Ramos (cell line): ENCODE data around the gene MAP1S.

Source experiments
- in situ Hi-C: fragments of 300-500 bp; cut with MboI; formaldehyde crosslinking; loops from one replicate; pipeline ENCODE4 v1.14.3; 2022; ENCODE audit warnings: low sequenced_read_pairs; ENCODE audit not compliant: unreplicated experiment

Gene MAP1S

DNA sequence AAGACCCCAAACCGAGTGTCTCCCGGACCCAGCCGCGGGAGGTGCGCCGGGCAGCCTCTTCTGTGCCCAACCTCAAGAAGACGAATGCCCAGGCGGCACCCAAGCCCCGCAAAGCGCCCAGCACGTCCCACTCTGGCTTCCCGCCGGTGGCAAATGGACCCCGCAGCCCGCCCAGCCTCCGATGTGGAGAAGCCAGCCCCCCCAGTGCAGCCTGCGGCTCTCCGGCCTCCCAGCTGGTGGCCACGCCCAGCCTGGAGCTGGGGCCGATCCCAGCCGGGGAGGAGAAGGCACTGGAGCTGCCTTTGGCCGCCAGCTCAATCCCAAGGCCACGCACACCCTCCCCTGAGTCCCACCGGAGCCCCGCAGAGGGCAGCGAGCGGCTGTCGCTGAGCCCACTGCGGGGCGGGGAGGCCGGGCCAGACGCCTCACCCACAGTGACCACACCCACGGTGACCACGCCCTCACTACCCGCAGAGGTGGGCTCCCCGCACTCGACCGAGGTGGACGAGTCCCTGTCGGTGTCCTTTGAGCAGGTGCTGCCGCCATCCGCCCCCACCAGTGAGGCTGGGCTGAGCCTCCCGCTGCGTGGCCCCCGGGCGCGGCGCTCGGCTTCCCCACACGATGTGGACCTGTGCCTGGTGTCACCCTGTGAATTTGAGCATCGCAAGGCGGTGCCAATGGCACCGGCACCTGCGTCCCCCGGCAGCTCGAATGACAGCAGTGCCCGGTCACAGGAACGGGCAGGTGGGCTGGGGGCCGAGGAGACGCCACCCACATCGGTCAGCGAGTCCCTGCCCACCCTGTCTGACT is 7.9 kb downstream of the MAP1S start:
- in situ Hi-C loops, result no loop called here

DNA sequence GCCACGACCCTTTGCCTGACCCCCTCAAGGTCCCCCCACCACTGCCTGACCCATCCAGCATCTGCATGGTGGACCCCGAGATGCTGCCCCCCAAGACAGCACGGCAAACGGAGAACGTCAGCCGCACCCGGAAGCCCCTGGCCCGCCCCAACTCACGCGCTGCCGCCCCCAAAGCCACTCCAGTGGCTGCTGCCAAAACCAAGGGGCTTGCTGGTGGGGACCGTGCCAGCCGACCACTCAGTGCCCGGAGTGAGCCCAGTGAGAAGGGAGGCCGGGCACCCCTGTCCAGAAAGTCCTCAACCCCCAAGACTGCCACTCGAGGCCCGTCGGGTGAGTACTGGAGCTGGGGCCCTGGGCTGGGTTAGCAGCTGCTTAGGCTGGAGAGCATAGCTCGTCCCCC is 8.6 kb downstream of the MAP1S start:
- in situ Hi-C loops, result no loop called here

DNA sequence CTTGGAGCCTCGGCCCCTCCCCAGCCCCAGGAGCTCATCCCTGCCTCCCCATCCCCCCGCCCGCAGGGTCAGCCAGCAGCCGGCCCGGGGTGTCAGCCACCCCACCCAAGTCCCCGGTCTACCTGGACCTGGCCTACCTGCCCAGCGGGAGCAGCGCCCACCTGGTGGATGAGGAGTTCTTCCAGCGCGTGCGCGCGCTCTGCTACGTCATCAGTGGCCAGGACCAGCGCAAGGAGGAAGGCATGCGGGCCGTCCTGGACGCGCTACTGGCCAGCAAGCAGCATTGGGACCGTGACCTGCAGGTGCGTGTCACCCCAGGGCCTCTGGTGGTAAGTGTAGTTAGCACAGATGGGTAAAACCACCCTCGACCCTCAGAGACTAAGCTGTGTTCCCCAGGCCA is 13.8 kb downstream of the MAP1S start:
- in situ Hi-C loops, result no loop called here

GRCh38 chr19:17734146-17734545 is 14.9 kb downstream of the MAP1S start:
- in situ Hi-C loops, result no loop called here

DNA sequence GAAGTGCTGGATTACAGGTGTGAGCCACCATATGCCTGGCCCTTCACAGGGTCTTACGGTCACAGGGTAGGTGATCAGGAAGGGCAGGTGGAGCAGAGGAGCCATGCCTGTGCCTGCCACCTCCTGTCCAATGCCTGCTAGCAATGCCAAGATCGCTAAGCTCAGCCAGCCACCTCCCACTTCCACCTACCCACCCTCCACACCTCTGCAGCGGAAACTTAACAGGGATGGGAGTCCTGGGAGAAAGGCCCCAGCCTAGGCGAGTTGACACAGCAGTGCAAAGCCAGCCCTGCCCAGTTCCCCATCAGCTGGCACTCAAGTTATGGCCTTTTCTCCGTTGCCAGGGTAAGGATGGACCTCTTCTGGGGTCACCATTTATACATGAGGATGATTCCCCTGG is 16.1 kb downstream of the MAP1S start:
- in situ Hi-C loops, result no loop called here

GRCh38 chr19:17737690-17738153 is 18.4 kb downstream of the MAP1S start:
- in situ Hi-C loops, result no loop called here

DNA sequence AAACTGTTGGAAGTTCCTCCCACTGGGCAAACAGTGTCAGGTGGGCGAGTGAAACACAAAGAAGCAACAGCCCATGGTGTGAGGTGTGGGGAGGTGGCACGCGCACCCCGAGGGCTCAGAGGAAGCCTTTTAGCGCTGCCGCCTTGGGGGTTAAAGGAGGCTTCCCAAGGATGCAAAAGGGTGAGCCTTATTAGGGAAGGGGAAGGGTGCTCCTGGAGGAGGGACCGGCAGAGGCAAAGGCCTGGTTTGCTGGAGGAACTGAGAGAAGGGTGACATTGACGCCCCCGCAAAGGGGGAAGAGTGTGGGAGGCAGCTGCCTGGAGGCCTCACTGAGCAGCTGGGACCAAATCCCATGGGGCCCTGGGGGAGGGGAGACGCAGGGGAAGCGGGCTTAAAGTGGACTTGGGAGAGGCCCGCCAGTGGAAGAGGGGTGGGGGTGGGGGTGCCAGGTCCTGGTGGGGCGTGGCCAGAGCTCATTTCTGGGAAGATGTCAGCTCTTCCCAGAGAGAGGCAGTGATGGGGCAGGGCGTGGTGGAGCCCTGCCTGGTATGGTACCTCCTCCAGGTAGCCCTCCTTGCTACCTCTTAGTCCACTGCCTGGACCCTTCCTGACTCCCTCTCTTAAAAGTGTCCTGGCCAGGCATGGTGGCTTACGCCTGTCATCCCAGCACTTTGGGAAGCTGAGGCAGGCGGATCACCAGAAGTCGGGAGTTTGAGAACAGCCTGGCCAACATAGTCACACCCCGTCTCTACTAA is 20.0 kb downstream of the MAP1S start:
- in situ Hi-C loops, result no loop called here

- in situ Hi-C loops, result no loop called here
These were observed 22.2 kb downstream of the MAP1S start for GRCh38 chr19:17741456-17741855.

DNA sequence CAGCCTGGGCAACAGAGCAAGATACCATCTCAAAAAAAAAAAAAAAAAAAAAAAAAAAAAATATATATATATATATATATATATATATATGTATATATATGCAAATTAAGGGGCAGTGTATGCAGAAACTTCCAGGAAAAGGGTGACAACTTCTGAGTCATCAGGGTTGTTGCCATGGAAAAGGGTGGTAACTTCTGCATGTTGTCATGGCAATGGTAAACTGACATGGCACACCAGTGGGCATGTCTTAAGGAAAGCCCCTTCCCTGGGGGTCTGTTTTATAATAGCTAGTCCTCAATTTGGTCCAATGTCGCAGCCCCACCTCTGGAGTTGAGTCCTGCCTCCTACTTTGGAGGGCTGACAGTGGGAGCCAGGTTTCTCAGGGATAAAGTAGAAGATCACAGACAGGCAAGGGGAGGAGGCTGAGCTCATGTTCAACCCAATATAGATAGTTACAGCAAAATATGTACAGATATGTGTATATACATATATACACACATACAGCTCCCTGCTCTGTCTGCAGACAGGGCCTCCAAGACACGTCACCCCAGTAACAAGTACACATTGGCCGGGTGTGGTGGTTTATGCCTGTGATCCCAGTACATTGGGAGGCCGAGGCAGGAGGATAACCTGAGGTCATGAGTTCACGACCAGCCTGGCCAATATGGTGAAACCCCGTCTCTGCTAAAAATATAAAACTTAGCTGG is 24.7 kb downstream of the MAP1S start:
- in situ Hi-C loops, result no loop called here

DNA sequence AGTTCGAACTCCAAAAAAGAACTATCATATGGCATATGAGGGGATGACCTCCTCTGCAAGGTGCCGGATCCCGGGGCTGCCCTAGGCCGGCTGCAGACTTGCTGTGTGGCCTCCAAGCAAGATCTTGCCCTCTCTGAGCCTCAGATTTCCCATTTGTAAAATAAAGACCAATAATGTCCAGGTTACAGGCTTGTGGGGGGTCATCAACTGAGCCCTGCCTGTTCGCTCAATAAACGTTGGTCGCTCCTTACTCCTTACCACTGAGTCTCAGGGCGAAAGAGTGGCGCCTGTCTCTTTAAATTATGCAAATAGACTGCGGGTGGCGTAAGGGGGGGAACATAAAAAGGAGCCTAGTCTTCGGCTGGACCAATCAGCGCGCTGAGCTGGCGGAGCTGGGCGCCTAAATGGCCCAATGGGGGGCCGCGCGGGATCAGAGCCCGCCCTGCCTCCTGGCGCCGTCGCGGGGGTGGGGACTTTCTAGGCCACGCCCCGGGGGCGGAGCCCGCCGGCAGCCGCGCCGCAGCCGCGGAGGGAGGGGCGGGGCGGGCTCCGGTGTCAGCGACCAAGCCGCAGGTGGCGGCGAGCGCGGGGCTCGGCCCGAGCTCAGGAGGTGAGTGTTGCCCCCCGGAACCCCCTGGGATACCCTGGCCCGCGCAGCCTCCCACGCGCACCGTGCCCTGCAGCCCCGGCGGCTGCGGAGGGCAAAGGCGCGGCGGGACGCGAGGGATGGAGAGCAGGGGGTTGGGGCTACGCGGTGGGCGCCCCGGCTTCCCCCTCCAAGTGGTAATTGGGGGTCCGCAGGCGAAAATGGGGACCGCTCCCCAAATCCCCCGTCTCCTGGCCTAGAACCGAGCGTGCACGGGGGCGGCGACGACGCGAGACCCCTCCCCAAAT is 28.2 kb downstream of the MAP1S start:
- in situ Hi-C loops, result no loop called here

DNA sequence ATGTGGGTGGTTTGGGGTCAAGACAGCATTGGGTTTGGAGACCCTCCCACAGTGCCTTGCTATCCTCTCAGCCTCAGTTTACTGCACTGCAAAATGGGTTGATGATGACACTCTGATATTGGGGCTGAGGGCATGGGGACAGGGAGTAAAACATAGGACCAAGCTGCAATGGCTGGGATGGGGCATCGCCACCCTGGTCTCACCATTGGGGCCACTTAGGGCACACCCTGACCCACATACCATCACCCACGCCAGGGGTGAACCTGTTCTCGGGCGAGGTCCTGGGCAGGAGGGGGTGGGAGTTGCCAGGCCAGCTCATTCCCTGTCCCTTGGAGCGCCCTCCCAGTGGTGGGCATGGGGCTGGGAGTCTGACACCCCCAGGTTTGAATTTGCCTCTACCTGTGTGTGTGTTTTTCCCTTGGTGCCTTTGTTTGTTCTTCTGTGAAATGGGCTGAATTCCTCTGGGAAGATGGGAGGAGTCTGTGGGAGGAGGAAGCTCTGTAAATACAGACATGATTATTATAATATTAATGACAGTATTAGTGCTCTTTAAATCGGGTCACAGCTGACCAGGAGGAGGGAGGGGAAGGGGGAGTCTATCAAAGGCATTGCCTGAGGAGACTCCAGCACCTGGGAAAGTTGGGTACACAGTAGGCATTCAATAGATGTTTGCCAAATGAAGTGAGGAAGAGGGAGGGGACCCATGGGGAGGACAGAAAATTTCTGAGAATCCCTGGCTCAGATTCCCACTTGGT is 29.8 kb downstream of the MAP1S start:
- in situ Hi-C loops, result no loop called here

DNA sequence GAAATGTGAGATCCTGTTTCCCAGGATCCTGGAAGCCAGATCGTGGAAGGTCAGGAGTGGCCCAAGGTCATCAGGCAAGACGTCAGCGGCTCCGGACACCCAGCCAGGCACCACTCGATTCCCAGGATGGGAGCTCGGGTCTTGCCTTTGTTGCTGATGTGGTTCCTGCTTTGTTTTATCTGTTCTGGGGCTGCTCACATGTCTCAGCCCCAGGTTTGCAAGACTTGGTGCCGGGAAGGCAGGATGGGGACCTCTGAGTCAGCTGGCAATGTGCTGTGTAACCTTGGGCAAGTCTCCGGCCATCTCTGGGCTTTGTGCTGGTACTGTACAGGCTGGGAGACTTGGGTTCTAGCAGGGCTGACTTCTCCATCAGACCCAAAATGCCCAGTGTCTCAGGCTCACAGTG is 30.6 kb downstream of the MAP1S start:
- in situ Hi-C loops, result no loop called here

DNA sequence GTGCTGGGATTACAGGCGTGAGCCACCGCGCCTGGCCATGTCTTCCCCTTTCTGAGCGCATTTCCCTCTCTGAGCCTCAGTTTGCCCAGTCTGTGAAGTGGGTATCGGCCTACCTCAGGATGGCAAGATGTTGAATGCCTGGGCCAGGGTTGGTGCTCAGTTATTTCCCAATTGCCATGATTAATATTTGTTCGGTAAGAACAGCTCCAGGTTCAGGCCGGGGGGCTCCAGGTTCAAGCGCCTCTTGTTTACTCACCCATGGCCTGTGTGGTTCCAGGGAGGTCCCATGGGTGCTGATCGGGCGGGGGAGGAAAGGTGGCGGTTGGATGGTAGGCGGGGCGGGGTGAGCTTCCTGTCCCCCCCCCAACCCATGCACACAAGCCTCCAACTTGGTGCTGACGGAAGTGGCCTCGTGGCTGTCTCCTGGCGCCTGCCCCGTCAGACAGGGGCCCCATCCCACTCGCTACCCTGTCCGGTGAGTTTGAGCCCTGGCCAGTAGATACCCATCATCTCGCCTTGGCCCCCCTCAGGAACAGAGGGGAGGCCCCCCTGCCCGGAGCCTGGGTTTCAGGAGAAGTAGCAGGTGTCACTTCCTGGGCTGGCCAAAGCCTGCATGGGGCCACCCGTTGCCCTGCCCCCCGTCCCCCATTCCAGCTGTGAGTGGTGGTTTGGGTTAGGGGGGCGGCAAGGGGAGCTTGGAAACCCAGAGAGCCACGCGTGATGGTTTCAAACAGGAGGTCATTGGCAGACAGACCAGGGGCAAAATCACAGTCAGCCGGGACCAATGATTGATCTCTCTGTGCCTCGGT is 32.0 kb downstream of the MAP1S start, which contains the start of gene FCHO1:
Gene FCHO1 (plus strand): TSS at position 375 of the 809 bp plus-strand sequence. CDS start 3,688 bp downstream, outside the sequence.
- in situ Hi-C loops, result no loop called here

- in situ Hi-C loops, result no loop called here
These were observed 32.6 kb downstream of the MAP1S start for GRCh38 chr19:17751912-17752273.

- in situ Hi-C loops, result no loop called here
These were observed 33.8 kb downstream of the MAP1S start for GRCh38 chr19:17752865-17753639.

- in situ Hi-C loops, result no loop called here
These were observed 34.7 kb downstream of the MAP1S start for GRCh38 chr19:17753976-17754375.

DNA sequence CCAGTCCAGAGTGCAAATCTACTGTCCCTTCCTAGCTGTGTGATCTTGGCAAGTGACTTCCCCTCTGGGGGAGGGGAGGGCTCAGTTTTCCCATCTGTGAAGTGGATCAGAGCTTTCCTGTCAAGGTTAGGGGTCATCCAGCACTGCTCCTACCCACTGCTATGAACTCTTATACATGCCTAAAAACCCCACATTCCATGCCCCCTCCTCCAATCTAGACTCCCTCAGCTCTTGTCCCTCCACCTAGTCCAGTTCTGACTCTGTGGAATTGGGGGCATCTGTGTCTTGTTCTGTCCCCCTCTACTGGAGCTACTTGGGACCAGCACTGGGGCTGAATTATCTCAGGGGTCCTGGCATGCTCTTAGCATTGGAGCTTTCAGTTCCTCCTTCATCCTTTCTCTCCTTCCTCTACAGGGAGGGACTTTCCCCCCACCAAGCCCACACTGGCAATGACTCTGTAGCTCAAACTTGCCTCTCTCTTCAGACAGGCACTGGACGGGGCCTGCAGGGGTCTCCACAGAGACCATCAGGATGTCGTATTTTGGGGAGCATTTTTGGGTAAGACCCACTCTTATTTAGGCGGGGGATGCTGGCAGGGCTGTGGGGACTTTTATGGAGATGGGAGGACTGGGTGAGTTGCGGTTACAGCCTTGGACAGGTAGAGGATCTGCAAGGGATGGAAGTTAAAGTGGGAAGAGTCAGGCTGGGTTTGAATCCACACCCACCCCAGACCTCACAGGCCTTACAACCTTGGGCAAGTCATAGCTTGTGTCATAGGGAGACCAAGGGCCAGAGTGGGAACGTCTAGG is 35.6 kb downstream of the MAP1S start:
- in situ Hi-C loops, result no loop called here
